Transverse colon (tissue), 4 donors: Measurements from ENCODE around the gene SLC7A6OS. TPM values are rescaled to one million over a fixed set of nuclear protein-coding genes. Genes with fewer than 3 reads are reported as not detected.

Experiments used
- DNase-seq: peaks from one replicate; pipeline ENCODE4 v3.0.0-alpha.2; 2019
- H3K27ac ChIP-seq, 4 donors: fragments of 200-600 bp; sonication (generic); 2 replicates each; pipeline ENCODE4 v1.5.1; 2016 to 2018; ENCODE audit warnings: inconsistent platforms in 4 of 4
- H3K27me3 ChIP-seq: fragments of 200-600 bp; sonication (generic); 2 replicates; pipeline ENCODE4 v1.5.1; 2017; ENCODE audit warnings: inconsistent platforms
- H3K36me3 ChIP-seq, 4 donors: fragments of 200-600 bp; sonication (generic); 2 replicates each; pipeline ENCODE4 v1.5.1; 2017 to 2019; ENCODE audit warnings: inconsistent platforms in 4 of 4
- H3K4me1 ChIP-seq, 4 donors: fragments of 200-600 bp; sonication (generic); 2 replicates each; pipeline ENCODE4 v1.5.1; 2017 to 2020; ENCODE audit warnings: inconsistent platforms in 4 of 4
- H3K4me3 ChIP-seq, 4 donors: fragments of 200-600 bp; sonication (generic); 1 replicate in 1 of 4; 2 replicates in 3 of 4; pipeline versions ENCODE4 v1.5.1 to v1.6.1; 2017 to 2019; ENCODE audit warnings: inconsistent platforms in 4 of 4
- H3K9me3 ChIP-seq, 2 donors: fragments of 200-600 bp; sonication (generic); 2 replicates each; pipeline ENCODE4 v1.5.1; 2017 to 2019; ENCODE audit warnings: inconsistent platforms in 2 of 2
- EP300 ChIP-seq: sonication (generic); formaldehyde crosslinking; IDR thresholded peaks from one replicate; pipeline ENCODE4 v1.6.1; 2017; ENCODE audit warnings: antibody characterized with exemption, low read depth
- POLR2A ChIP-seq: fragments of 450-650 bp; IDR thresholded peaks from one replicate; pipeline ENCODE4 v1.6.1; 2016; ENCODE audit warnings: antibody characterized with exemption, mild to moderate bottlenecking, moderate library complexity
- POLR2AphosphoS5 ChIP-seq, 3 donors: sonication (generic); formaldehyde crosslinking; IDR thresholded peaks; one replicate each; pipeline ENCODE4 v1.6.1; 2016; ENCODE audit warnings: antibody characterized with exemption in 3 of 3
- WGBS, 2 donors: methylation state at CpG; one replicate each; pipeline ENCODE4 v1.1.5; 2018; ENCODE audit warnings: low coverage in 1 of 2; 5-methylcytosine and 5-hydroxymethylcytosine counted together
- in situ Hi-C, 4 donors: fragments of 200-750 bp; cut with MboI; loops; one replicate each; pipeline versions ENCODE4 v1.15.0 to v1.15.1; 2017; ENCODE audit warnings: low sequenced_read_pairs in 3 of 4, low pct_ligation_motif_present in 1 of 4, low pct_unique_long_range_greater_than_20kb in 1 of 4
- intact Hi-C: fragments of 100-400 bp; cut with DNase I; formaldehyde crosslinking; loops from one replicate; pipeline ENCODE4 v1.15.1; 2023; ENCODE audit warnings: low total_unique reads
- total RNA-seq, 4 donors: library from RNA; depleted of rRNA; stranded (reverse); fragments of >200 nt; gene quantifications; one replicate each; pipeline ENCODE4 v1.1.0, GENCODE V29; 2016
- TF ChIP-seq, protein P1 (sequence below), 5 experiments: fragments of 200-600 bp in 3 of 5; fragments of 450-650 bp in 2 of 5; sonication (generic) in 3 of 5; IDR thresholded peaks; 1 replicate in 2 of 5; 2 replicates in 3 of 5; pipeline ENCODE4 v1.5.1; 2016 to 2017; ENCODE audit warnings: antibody characterized with exemption in 5 of 5, inconsistent platforms in 3 of 5, mild to moderate bottlenecking in 2 of 5, moderate library complexity in 1 of 5

SLC7A6OS gene
- total RNA-seq, 4 donors from 2014 or later = 7.8 to 49.0 (median 15.3) TPM

DNA sequence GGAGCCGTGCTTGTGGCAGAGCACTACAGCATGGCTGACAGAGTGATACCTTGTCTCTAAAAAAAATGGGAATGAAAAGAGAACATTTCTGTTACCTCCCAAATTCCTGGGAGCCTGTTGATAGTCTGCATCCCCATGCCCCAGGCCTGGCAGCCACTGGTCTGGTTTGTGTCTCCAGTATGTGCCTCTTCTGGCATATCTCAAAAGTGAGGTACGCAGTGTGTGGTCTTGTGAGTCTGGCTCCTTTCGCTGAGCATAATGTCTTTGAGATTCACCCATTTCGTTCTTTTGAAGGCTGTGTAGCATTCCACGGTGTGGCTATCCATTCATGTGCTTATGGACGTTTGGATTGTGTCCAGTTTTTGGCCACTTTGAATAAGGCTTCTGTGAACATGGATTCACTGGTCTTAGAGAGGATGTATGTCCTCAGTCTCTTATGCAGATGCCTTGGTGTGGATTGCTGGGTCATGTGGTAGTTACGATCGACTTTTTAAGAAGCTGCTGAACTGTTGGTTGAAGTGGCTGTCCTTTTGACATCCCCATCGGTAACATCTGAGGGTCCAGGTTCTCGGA is 39.2 kb upstream of the SLC7A6OS start:
- H3K36me3 ChIP-seq = peaks cover 0 to 42% (median 13%) of the 10 kb centered on the region in 4 donors
- H3K9me3 ChIP-seq = no peaks in the 10 kb centered on the region
- H3K27me3 ChIP-seq = no peaks in the 10 kb centered on the region
- whole genome bisulfite sequencing, 2 donors = 89% methylated on average over 10 of the region's 10 CpGs; no CpG with 5 or more reads in 1 of the 2 donors
- TF ChIP-seq, protein P1, sequence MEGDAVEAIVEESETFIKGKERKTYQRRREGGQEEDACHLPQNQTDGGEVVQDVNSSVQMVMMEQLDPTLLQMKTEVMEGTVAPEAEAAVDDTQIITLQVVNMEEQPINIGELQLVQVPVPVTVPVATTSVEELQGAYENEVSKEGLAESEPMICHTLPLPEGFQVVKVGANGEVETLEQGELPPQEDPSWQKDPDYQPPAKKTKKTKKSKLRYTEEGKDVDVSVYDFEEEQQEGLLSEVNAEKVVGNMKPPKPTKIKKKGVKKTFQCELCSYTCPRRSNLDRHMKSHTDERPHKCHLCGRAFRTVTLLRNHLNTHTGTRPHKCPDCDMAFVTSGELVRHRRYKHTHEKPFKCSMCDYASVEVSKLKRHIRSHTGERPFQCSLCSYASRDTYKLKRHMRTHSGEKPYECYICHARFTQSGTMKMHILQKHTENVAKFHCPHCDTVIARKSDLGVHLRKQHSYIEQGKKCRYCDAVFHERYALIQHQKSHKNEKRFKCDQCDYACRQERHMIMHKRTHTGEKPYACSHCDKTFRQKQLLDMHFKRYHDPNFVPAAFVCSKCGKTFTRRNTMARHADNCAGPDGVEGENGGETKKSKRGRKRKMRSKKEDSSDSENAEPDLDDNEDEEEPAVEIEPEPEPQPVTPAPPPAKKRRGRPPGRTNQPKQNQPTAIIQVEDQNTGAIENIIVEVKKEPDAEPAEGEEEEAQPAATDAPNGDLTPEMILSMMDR (IDR thresholded peaks at IDR 0.05) = no peak
- TF ChIP-seq POLR2AphosphoS5 (IDR thresholded peaks at IDR 0.05) = peak in 2 of 3 donors; percentile 58 to 71
- no peak for TF ChIP-seq EP300
- no peak for TF ChIP-seq POLR2A
- no peak overlapping the region for H3K27ac ChIP-seq
- in situ Hi-C loops = no loop called here
- H3K4me3 ChIP-seq = no peak overlapping the region
- peaks cover 4 to 11% (median 7%) of the 10 kb centered on the region in 4 donors for H3K4me1 ChIP-seq
- intact Hi-C loops = no loop called here
- DNase-seq = no peak

DNA sequence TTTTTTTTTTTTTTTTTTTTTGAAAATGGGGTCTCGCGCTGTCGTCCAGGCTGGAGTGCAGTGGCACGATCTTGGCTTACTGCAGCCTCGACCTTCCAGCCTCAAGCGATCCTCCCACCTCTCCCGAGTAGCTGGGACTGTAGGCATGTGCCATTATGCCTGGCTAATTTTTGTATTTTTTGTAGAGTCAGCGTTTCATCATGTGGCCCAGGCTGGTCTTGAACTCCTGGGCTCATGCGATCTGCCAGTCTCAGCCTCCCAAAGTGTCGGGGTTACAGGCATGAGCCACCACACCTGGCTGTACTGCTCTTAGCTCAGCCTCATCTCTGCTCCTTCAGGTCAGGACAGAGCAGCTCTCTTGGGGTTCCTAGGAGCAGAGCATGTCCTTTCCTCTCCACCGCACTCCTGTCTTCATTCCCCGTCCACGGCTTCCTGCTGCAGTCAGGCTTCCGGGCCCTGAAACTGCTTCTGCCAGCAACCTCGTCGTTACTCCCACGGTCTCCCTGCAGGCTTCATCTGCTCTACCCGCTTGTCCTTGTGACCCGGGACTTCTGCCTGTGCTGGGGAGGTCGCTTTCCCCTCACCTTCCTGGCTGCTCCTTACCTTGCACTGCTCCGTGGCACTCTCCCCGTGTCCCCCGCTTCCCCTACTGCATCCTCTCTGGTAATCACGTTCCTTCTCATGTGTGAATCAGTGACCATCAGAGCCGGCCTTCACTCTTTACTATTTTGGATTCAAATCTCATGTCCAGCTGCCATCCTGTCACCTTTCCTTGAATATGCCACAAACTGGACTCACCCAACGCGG is 38.1 kb upstream of the SLC7A6OS start:
- peaks cover 0 to 37% (median 9%) of the 10 kb centered on the region in 4 donors for H3K36me3 ChIP-seq
- no peaks in the 10 kb centered on the region for H3K9me3 ChIP-seq
- TF ChIP-seq POLR2A (no peak), POLR2AphosphoS5 (IDR thresholded peaks at IDR 0.05) (no peak), EP300 (no peak)
- TF ChIP-seq, protein P1 (IDR thresholded peaks at IDR 0.05) = no peak
- no peak overlapping the region for H3K27ac ChIP-seq
- H3K4me1 ChIP-seq = peaks cover 4 to 11% (median 7%) of the 10 kb centered on the region in 4 donors
- in situ Hi-C loops (no loop called here), intact Hi-C loops (no loop called here)
- H3K27me3 ChIP-seq = no peaks in the 10 kb centered on the region
- DNase-seq = no peak
- no peak overlapping the region for H3K4me3 ChIP-seq
- WGBS, 2 donors = 94 to 97% methylated on average over 9 to 27 of the region's 27 CpGs

DNA sequence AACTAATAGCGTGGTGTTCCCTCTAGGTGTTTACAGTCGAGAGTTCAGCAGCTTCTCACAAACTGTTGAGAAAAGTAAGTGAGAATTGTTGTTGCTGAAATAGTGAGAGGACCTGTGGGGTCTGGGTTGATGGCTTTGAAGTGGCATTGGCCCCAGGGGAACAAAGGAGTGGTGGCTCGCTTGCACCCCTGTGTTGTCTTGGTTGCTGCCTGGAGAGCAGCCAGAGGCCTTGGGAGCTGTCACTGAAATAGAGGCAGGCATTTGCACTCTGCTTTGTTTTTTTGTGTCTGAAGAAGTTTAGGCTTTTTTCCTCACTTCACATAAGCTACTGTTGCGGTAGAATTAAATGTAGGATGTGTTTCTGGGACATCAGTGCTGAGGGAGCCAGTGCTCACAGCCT is 36.9 kb upstream of the SLC7A6OS start:
- 86% methylated on average over 4 of the region's 4 CpGs; no CpG with 5 or more reads in 1 of the 2 donors for WGBS, 2 donors
- no peaks in the 10 kb centered on the region for H3K27me3 ChIP-seq
- H3K4me3 ChIP-seq = no peak overlapping the region
- no peak overlapping the region for H3K27ac ChIP-seq
- no peaks in the 10 kb centered on the region for H3K9me3 ChIP-seq
- H3K4me1 ChIP-seq = peaks cover 4 to 8% (median 7%) of the 10 kb centered on the region in 4 donors
- TF ChIP-seq, protein P1 (IDR thresholded peaks at IDR 0.05) = no peak
- TF ChIP-seq EP300 (no peak), POLR2AphosphoS5 (IDR thresholded peaks at IDR 0.05) (no peak), POLR2A (no peak)
- intact Hi-C loops = no loop called here
- peaks cover 0 to 31% (median 7%) of the 10 kb centered on the region in 4 donors for H3K36me3 ChIP-seq
- no peak for DNase-seq
- in situ Hi-C loops = no loop called here

GRCh38 chr16:68346892-68347480 is 36.2 kb upstream of the SLC7A6OS start:
- Histone ChIP-seq H3K9me3 (no peaks in the 10 kb centered on the region), H3K27ac (no peak overlapping the region), H3K4me1 (peaks cover 4 to 7% (median 7%) of the 10 kb centered on the region in 4 donors), H3K27me3 (no peaks in the 10 kb centered on the region), H3K36me3 (peaks cover 0 to 31% (median 7%) of the 10 kb centered on the region in 4 donors), H3K4me3 (no peak overlapping the region)
- intact Hi-C loops = no loop called here
- in situ Hi-C loops = no loop called here
- 90% methylated on average over 12 of the region's 12 CpGs; no CpG with 5 or more reads in 1 of the 2 donors for WGBS, 2 donors
- DNase-seq = no peak
- TF ChIP-seq EP300 (no peak), POLR2AphosphoS5 (IDR thresholded peaks at IDR 0.05) (no peak), POLR2A (no peak)
- TF ChIP-seq, protein P1 (IDR thresholded peaks at IDR 0.05) = no peak
